ENCODE measurements around the gene TRIP4. TPM values are rescaled to one million over a fixed set of nuclear protein-coding genes. Genes with fewer than 3 reads are reported as not detected.

TRIP4 gene
- total RNA-seq, 1 experiment from 2014 or later = 6.0 TPM

DNA sequence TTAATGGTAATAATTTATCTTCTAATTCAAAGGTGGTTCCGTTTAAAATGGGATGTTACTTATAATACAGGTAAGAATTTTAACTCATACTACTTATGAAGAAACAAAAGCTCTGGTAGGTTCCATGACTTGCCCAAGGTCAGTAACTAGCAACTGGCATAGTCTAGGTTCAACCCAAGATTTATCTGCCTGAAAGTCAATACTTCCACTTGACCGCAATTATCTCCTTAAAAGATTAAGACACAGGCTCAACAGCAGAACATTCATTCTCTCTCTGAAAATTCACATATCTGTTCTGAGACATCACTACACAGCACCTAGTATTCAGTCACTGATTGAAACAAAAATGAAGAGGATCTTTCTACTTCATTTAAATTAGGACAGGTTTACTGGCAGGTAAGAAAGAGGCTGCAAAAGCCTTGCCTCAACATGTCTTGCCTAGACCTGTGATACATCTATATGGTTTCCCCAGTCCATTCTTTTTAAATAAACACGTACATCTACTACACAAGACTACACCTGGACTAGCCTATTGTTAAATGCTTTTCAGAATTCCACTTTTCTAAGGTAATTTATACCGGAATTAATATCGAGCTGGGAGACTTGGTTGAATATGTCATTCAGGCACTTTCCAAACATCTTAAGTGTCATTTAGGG lies 32.8 kb upstream of the TRIP4 start:
- Histone ChIP-seq H2AFZ (ENCODE audit: low read length) (peak overlapping the region; percentile 79; the same call in 1 of the 2 replicates), H3K9ac (ENCODE audit: low read length) (peak overlapping the region; percentile 80), H3K9me3 (ENCODE audit: low read length) (no peaks in the 10 kb centered on the region), H4K20me1 (ENCODE audit: low read length) (no peaks in the 10 kb centered on the region), H3K36me3 (ENCODE audit: low read depth, low read length) (no peaks in the 10 kb centered on the region), H3K27me3 (ENCODE audit: low read length) (no peaks in the 10 kb centered on the region), H3F3A (ENCODE audit: low read length, unreplicated experiment) (no peaks in the 10 kb centered on the region), H3K9me2 (replicated peaks; ENCODE audit: low read length) (no peaks in the 10 kb centered on the region), H3K27ac (ENCODE audit: low read length) (no peak overlapping the region), H3K4me2 (ENCODE audit: low read length) (peak overlapping the region; percentile 86), H3K4me3 (ENCODE audit: low read length) (peak overlapping the region; percentile 85), H3K79me2 (ENCODE audit: low read length) (peaks cover 45% of the 10 kb centered on the region), H3K4me1 (ENCODE audit: insufficient read depth, low read length) (peaks cover 5% of the 10 kb centered on the region; the same call in 1 of the 2 replicates)
- ATAC-seq = no peak
- ChIA-PET CTCF (interaction anchor here (0.6 kb wide), 1 partner anchor 138 kb away, joined by 4 read pairs; no protein-coding TSS in a partner anchor), POLR2A (ENCODE audit: unreplicated experiment) (no interaction called here)
- TF ChIP-seq EZH2 (IDR thresholded peaks at IDR 0.05; ENCODE audit: low read length, unreplicated experiment) = no peak
- no peak for TF ChIP-seq EZH2phosphoT487 (IDR thresholded peaks at IDR 0.05; ENCODE audit: borderline replicate concordance, low read length)
- TF ChIP-seq, protein P1, sequence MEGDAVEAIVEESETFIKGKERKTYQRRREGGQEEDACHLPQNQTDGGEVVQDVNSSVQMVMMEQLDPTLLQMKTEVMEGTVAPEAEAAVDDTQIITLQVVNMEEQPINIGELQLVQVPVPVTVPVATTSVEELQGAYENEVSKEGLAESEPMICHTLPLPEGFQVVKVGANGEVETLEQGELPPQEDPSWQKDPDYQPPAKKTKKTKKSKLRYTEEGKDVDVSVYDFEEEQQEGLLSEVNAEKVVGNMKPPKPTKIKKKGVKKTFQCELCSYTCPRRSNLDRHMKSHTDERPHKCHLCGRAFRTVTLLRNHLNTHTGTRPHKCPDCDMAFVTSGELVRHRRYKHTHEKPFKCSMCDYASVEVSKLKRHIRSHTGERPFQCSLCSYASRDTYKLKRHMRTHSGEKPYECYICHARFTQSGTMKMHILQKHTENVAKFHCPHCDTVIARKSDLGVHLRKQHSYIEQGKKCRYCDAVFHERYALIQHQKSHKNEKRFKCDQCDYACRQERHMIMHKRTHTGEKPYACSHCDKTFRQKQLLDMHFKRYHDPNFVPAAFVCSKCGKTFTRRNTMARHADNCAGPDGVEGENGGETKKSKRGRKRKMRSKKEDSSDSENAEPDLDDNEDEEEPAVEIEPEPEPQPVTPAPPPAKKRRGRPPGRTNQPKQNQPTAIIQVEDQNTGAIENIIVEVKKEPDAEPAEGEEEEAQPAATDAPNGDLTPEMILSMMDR (conservative IDR thresholded peaks at IDR 0.05; ENCODE audit: low read depth, low read length) = no peak
- intact Hi-C loops (cut with micrococcal nuclease) = no loop called here
- no TSS peak for BruUV-seq (replicated peaks)
- DNase-seq = no peak

DNA sequence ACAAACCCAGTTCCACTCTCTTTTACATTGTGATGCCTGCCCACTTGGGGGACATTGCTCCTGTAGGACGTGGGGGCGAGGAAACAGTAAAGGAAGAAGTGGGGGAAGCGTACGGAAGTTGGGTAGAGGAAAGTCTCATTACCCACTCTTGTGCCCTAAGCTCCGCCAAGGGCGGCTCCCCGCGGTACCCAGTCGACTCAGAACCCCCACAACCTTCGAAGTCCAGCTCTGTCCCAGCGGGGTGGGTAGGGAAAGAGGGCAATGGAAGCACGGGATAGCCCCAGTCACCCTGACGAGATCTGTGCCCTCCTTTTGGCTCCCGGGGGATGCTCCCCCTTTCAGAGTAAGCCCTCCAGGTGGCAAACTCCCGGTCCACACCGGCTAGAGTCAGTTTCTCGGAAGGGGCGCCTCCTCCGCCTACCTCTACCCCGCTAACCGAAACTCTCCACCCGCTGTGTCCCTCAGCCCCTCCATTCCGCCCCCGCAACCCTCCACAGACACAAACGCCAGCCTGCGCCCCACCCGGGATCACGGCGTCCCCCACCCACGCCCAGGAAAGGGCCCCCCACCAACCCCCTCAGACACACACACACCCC lies 32.2 kb upstream of the TRIP4 start:
- Histone ChIP-seq H3K79me2 (ENCODE audit: low read length) (peaks cover 42% of the 10 kb centered on the region), H3K27me3 (ENCODE audit: low read length) (no peaks in the 10 kb centered on the region)

More for the DNA sequence above, 32.2 kb upstream of the TRIP4 start:
- H3K9me3 ChIP-seq (ENCODE audit: low read length) = no peaks in the 10 kb centered on the region
- H3K4me3 ChIP-seq (ENCODE audit: low read length) = peak overlapping the region; percentile 85
- peak overlapping the region; percentile 86 for H3K4me2 ChIP-seq (ENCODE audit: low read length)
- no peak for DNase-seq
- H2AFZ ChIP-seq (ENCODE audit: low read length) = peak overlapping the region; percentile 79
- peak overlapping the region; percentile 50 for H3K27ac ChIP-seq (ENCODE audit: low read length)
- intact Hi-C loops (cut with micrococcal nuclease) = no loop called here
- H3K9ac ChIP-seq (ENCODE audit: low read length) = peak overlapping the region; percentile 80
- ATAC-seq = peak; percentile 18
- no peaks in the 10 kb centered on the region for H3F3A ChIP-seq (ENCODE audit: low read length, unreplicated experiment)
- H3K36me3 ChIP-seq (ENCODE audit: low read depth, low read length) = no peaks in the 10 kb centered on the region
- no peaks in the 10 kb centered on the region for H4K20me1 ChIP-seq (ENCODE audit: low read length)
- POLR2A ChIA-PET (ENCODE audit: unreplicated experiment) = no interaction called here
- H3K4me1 ChIP-seq (ENCODE audit: insufficient read depth, low read length) = peaks cover 5% of the 10 kb centered on the region; the same call in 1 of the 2 replicates
- H3K9me2 ChIP-seq (replicated peaks; ENCODE audit: low read length) = no peaks in the 10 kb centered on the region
- CTCF ChIA-PET = interaction anchor here (0.6 to 1.0 kb wide), 2 partner anchors 9 to 32 kb away, joined by 3 read pairs; partner anchors contain the start of gene TRIP4
- TSS peak; percentile 70 for BruUV-seq (replicated peaks)
- TF ChIP-seq, protein P1 (conservative IDR thresholded peaks at IDR 0.05; ENCODE audit: low read depth, low read length) = no peak
- TF ChIP-seq EZH2 (IDR thresholded peaks at IDR 0.05; ENCODE audit: low read length, unreplicated experiment) (no peak), EZH2phosphoT487 (IDR thresholded peaks at IDR 0.05; ENCODE audit: borderline replicate concordance, low read length) (no peak)
